NCI-H1048 (cell line): ENCODE measurements around the gene ZNF408.
"Not testable (repeated sequence)": the region's sequence is repeated elsewhere in the genome, so short reads cannot be mapped to it uniquely, and the experiment has no call there.

Experiments
- DNase-seq: peaks from one replicate; lab custom pipeline; 2025; lab: John Stamatoyannopoulos, UW

Gene ZNF408

DNA sequence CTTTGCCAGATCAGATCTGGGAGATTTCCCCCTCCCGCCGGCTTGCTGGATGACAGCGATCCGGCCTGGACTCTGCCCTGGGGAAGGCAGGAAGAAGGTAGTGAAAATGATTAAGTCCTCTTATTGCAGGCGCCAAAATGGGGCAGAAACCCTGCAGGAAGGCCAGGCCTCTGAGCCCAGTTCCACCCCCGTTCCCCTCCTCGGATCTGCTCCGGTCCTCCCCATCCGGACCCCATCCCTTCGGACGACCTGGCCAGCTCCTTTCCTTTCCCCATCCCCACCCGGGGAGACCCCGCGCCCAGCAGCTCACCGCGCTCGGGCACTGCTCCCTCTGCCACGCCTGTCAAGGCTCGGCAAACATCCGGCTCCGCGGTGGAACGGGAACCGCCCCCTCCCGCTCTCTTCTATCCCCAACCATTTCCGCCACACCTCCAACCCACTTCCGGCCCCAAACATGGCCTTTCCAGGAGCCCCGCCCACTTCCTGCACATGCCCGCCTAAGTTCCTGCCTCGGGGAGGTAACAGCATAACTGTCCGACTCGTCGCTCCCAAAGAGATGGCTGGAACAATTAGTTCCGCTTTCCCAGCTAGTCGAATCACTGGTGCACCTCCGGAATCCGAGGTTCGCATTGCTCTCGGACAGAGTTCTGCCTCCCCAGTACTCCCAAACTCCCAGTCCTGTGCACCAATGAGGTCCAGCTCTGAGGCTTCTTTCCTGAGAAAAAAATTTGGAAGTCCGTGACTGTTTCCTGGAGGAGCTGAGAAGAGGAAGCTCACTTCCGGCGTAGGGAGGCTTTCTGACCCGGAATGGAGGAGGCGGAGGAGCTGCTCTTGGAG, at the start of gene ZNF408, which contains the start of gene ARHGAP1:
TSS of gene ZNF408 (plus strand) at position 791 of the 837 bp plus-strand sequence. CDS start at position 808, 17 bp downstream.
TSS of gene ARHGAP1 (minus strand) at position 379 of the 837 bp plus-strand sequence. CDS start 4,512 bp downstream, outside the sequence.
- peak; percentile 96 for DNase-seq

- DNase-seq, result no peak
These were observed 45.2 kb upstream of the ZNF408 start for GRCh38 chr11:46655631-46656030.

GRCh38 chr11:46657186-46657585, 43.6 kb upstream of the ZNF408 start:
- no peak for DNase-seq

DNA sequence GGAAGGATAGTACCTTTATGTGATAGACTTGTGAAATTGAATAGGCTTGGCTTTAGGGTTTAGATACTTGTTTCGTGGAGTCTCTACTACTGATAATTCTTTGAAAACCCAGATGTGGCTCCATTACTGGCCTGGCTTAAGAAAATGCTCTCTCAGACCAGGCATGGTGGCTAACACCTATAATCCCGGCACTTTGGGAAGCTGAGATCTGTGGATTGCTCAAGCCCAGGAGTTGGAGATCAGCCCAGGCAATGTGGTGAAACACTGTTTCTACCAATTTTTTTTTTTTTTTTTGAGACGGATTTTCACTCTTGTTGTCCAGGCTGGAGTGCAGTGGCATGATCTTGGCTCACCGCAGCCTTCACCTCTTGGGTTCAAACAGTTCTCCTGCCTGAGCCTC, 42.6 kb upstream of the ZNF408 start:
- no peak for DNase-seq

- no peak for DNase-seq
These were observed 40.9 kb upstream of the ZNF408 start for GRCh38 chr11:46659908-46660307.

DNA sequence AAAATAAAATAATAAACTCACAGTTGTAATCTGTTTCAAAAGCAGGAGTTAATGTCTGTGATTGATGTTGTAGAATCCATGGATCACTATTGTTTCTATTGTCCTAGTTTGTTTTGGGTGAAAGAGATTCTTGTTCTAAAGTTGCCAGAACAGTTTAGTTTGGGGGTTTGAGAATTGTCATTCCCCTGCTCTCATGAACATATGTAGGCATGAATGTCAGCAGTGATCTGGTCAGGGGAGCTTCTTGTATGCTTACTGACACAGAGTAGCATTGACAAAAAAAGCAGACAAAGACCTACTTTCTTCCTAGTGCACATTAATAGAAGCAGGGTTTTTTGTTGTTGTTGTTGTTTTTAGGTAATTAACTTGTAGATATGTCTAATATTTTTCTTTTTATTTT, 39.0 kb upstream of the ZNF408 start:
- no peak for DNase-seq

DNA sequence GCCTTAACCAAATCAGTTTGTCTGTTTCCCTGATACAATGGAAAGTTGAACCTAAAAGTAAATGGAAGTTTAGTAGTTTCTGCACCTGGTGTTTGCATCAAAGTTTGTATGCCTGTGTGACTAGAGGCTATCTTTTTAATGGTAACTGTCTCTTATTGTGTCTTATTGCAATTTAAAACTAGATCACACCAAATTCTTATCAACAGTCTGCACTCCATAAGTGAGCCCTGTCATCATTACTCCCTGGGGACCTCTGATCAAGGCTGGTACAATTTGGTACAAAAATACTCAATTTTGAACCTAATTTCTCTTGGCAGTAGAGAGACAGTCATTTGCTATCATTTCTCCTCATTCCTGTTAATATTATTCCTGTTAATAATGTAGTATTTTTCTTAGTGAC, 38.5 kb upstream of the ZNF408 start:
- DNase-seq, result no peak

DNA sequence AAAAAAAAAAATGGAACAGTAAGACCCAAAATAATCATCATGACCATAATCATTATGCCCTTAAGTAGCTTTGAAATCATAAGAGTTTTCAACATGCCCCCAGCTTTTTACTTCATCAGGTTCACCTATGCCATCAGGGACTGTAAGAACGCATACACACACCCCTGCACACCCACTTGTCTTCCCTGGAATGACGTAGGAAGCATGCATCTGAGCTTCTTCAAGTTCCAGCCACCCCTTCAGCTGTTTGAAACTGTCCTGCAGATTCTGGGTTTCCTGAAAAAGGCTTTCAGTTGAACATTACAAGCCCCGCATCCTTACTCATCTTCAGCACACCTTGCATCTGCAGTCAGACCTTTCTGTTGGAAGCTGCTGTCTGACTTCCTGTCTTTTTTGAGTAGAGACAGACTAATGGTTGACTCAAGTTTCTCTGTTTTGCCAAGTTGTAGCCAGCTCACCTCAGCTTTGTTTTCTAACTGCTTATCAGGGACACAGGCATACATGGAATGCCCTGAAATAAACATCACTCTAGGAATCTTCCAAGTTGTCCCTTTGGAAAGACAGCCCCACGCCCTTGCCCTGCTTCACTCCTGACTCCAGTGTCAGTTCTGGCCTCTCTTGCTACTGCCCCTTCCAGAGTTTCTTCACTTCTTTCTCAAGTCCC, 37.4 kb upstream of the ZNF408 start:
- no peak for DNase-seq

DNA sequence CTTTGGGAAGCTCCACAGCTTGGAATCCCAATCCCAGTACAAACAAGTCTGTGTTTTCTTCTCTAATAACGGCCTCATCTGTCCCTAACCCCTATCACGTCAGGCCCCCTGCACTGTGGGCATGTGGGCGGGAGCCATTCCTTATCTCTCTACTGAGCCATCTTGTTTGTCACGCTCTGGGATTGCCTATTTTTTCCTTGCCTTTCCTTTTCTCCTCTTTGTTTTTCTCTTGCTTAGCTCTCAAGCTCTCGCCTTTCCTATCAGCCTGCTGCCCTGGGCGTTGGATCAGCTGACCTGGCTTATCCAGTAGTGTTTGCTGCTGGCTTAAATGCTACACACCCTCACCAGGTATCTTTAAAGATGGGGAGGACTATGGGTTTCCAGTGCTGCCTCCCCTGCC, 36.2 kb upstream of the ZNF408 start:
- no peak for DNase-seq

DNA sequence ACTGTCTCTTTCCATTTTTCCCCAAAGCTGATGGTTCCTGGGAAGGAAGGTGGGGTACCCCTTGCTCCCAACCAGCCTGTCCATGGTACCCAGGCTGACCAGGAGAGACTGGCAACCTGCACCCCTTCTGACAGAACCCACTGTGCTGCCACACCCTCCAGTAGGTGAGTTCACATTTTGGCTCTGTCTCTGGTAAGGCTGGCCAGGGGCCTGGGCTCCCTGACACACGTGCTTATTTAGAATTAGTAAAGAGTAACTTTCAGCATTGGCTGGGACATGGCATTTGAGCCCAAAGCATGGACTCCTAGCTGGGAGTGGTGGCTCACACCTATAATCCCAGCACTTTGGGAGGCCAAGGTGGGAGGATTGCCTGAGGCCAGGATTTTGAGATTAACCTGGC, 35.5 kb upstream of the ZNF408 start:
- DNase-seq, result no peak

DNA sequence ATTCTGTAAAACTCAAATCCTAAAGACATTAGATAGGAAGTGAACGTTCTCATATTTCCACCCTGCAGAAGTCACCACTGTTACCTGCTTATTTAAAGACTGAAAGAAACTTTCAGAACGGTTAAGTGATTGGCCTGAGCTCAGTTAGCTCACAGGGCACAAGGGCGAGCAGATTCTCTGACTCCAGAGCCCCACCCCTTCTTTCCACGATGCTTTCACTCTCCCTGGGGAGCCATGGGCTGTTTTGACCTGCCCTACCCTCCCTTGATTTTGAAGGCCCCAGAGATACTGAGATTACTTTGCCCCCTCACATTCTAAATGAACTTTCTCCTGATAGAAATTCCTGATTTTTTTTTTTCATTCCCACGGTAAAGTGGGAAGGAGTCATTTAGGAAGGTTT, 34.3 kb upstream of the ZNF408 start:
- DNase-seq, result no peak

- no peak for DNase-seq
These were observed 33.8 kb upstream of the ZNF408 start for GRCh38 chr11:46667043-46667481.

- DNase-seq, result no peak
These were observed 32.2 kb upstream of the ZNF408 start for GRCh38 chr11:46668480-46669085.

GRCh38 chr11:46669711-46670139, 31.1 kb upstream of the ZNF408 start:
- no peak for DNase-seq

- DNase-seq, result not testable (repeated sequence)
These were observed 30.3 kb upstream of the ZNF408 start for GRCh38 chr11:46670521-46670920.

- DNase-seq, result no peak
These were observed 28.9 kb upstream of the ZNF408 start for GRCh38 chr11:46671958-46672315.

- DNase-seq, result no peak
These were observed 28.4 kb upstream of the ZNF408 start for GRCh38 chr11:46672381-46672839.

- DNase-seq, result no peak
These were observed 26.9 kb upstream of the ZNF408 start for GRCh38 chr11:46673713-46674462.

- DNase-seq, result no peak
These were observed 26.2 kb upstream of the ZNF408 start for GRCh38 chr11:46674463-46675287.

DNA sequence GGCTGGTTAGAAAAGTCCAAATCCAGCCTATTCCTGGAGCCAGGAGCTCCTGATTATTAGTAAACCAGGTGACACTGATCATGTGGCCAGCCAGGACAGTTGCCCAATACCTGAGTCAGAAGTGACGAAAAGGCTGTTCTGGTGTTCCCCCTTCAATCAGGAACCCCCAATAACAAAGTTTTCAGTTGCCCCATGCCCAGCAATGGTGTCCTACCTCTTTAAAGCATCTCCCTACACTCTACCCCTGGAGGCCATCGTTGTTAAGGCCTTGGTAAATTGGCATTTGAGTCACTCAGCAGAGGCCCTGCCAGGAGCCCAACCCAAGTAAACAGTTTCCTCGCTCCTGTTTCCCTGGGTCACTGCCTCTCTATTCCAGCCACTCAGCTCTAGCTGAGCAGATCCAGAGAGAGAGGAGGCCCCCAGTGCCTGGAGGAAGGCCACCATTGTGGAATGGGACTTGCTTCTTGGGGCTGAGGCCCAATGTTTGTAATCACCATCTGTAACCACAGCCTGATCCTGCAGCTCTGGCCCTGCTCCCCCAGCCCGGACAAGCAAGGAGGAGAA, 25.5 kb upstream of the ZNF408 start:
- no peak for DNase-seq

GRCh38 chr11:46675949-46676348, 24.9 kb upstream of the ZNF408 start:
- DNase-seq, result no peak
